ENCODE measurements around the gene GPSM3.
"Not testable (repeated sequence)": the region's sequence is repeated elsewhere in the genome, so short reads cannot be mapped to it uniquely, and the experiment has no call there.

The GPSM3 gene

GRCh38 chr6:32192608-32193039 lies at the start of gene GPSM3:
Gene GPSM3 (minus strand): TSS chr6:32192643. CDS start chr6:32192513, 130 bp downstream.
- no peak for DNase-seq (ENCODE audit: low read depth)

GRCh38 chr6:32240686-32241085 lies 48.2 kb upstream of the GPSM3 start:
- no peak for DNase-seq (ENCODE audit: low read depth)

DNA sequence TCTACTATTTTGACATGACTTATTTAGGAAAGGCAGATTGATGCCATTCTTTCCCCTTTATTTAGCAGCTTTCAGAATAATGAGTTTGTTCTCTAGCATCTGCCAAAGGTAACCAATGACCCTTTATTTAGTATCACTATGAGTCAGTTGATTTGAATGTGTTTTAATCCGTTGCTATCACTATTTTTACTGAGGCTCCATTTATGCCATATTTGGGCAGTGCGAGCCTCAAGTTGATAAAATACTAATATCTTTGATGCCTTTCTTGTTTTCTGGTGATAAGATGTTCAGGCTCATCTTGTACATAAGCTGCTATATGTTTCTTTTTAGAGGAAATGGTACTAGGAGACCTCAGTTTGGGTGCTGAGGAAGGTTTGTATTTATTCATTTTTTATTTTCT lies 47.0 kb upstream of the GPSM3 start:
- DNase-seq (ENCODE audit: low read depth), result no peak

DNA sequence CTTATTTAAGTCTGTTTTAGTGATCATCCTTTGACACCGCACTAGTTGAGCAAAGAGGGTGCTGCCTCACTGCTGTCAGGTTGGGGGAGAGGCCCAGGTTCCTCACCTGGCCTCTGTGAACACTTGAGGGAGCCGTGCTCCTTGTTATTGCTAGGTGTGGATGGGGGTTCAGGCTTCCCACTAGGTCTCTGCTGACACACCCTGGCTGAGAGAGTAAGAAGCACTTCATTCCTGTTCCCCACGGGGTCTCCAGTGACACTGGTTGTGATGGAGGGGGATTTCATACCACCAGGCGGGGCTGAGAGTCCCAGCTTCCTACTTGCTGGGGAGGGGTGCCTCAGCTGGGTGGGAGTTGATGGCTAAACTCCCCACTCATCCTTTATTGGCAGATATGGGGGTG lies 42.5 kb upstream of the GPSM3 start:
- DNase-seq (ENCODE audit: low read depth), result no peak

DNA sequence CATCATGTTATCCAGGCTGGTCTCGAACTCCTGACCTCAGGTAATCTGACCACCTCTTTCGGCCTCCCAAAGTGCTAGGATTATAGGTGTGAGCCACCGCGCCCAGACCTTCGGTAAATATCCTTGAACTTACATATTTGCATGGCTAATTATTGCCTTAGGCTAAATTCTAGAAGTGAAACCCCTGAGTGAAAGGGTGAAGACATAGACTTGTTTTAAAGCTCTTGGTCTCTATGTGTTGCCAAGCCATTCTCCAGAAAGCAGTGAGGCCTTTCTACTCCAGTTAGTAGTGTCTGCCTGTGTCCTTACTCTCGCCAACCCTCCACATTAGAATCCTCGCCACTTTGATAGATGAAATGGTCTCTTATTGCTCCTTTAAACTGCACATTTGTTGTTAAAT lies 34.0 kb upstream of the GPSM3 start:
- DNase-seq (ENCODE audit: low read depth), result no peak

GRCh38 chr6:32224696-32225095 lies 32.3 kb upstream of the GPSM3 start:
- DNase-seq (ENCODE audit: low read depth), result no peak

DNA sequence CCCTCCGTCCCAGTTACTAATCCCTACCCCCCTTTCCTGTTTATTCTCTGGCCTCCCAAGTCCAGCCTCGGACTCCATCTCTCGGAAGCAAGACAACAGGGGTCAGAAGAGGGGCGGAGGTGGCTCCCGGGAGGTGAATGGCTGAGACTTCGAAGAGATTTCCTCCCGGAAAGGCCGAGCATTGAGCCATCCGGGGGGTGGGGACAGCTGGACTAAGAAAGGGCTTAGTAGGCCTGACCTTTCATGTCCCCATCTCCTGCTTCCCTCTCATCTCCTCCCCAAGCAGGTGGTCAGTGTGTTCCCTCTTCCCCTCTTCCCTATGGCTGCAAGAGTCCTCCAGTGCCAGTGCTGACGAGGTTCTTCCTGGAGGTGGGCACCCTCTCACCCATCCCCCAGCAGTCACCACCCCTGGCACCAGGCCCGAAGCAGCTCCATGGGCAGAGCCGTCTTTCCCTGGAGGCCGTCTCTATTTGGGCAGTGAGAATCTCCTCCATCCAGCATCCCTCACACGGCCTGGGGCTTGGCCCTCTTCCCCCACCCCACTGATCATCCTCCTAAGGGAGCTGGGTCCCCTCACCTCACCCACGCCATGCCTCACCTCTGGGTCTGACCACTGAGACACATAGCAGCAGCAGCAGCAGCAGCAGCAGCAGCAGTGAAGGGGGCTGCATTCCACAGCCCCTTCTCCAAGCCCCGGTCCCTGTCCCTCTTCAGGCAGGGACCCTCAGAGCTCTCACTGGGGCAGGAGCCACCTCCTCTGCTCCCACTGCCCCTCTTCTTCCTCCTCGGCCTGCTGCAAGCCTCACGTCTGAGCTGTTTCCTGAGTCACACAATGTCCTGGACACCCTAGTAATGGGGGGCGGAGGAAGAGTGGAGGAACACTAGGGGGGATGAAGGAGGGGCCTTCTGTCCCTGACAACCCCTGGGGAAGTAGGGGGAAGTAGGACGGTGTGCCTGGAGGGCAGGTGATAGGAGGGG lies 31.1 kb upstream of the GPSM3 start, which contains the start of gene NOTCH4:
NOTCH4 (minus strand) TSS at position 810 of the 978 bp plus-strand sequence; CDS start at position 671, 139 bp downstream.
- no peak for DNase-seq (ENCODE audit: low read depth)

GRCh38 chr6:32222333-32223230 lies 30.1 kb upstream of the GPSM3 start:
- DNase-seq (ENCODE audit: low read depth), result no peak

DNA sequence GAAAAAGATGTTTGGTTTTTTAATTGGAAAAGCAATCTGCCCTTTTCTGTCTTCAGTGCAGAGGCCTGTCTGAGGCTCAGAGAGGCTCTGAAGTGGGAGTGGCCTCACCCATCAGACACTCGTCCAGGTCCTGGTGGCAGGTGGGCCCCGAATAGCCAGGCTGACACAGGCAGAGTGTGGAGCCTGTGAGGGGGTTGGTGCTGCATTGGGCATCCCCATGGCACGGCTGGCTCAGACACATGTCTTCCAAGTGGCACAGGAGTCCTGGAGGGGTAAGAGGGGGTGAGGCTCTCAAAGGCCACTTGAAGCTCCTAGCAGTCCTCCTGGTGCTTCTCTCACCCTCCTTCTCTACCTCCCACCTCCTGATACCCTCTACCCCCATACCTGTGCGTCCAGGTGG lies 27.6 kb upstream of the GPSM3 start:
- no peak for DNase-seq (ENCODE audit: low read depth)

GRCh38 chr6:32218167-32218566 lies 25.7 kb upstream of the GPSM3 start:
- DNase-seq (ENCODE audit: low read depth), result no peak

GRCh38 chr6:32216998-32217397 lies 24.6 kb upstream of the GPSM3 start:
- no peak for DNase-seq (ENCODE audit: low read depth)

- DNase-seq (ENCODE audit: low read depth), result no peak
Observed at GRCh38 chr6:32216285-32216684, 23.8 kb upstream of the GPSM3 start.

DNA sequence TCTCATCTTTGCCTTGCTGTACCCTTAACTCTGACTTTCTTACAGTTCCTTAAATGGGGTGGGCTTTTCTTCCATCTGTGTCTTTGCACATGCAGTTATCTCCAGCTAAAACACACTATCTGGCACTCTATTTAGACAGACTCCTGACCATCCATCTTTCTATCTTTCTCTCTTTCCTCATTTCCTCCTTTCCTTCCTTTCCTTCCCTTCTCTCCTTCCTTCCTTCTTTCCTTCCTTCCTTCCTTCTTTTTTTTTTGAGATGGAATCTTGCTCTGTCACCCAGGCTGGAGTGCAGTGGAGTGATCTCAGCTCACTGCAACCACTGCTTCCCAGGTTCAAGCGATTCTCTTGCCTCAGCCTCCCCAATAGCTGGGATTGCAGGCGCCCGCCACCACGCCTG lies 23.2 kb upstream of the GPSM3 start:
- no peak for DNase-seq (ENCODE audit: low read depth)

DNA sequence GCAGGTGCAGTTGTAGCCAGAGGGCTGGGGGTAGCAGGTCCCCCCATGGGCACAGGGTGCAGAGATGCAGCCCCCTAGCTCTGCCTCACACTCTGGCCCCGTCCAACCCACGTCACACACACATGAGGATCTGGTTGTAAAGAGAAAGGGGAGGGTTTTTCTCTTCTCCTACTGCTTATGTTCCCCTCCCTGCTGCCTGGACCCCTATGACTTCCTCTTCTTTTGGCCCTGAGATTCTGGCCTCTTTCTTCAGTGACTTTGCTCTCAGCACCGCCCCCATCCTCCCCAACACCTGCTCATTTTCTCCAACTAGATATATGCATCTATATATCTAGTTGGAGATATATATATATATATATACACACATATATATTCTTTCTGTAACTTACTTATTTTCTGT lies 21.7 kb upstream of the GPSM3 start:
- DNase-seq (ENCODE audit: low read depth), result no peak

- no peak for DNase-seq (ENCODE audit: low read depth)
Observed at GRCh38 chr6:32213649-32214048, 21.2 kb upstream of the GPSM3 start.

GRCh38 chr6:32212076-32212760 lies 19.8 kb upstream of the GPSM3 start:
- no peak for DNase-seq (ENCODE audit: low read depth)

DNA sequence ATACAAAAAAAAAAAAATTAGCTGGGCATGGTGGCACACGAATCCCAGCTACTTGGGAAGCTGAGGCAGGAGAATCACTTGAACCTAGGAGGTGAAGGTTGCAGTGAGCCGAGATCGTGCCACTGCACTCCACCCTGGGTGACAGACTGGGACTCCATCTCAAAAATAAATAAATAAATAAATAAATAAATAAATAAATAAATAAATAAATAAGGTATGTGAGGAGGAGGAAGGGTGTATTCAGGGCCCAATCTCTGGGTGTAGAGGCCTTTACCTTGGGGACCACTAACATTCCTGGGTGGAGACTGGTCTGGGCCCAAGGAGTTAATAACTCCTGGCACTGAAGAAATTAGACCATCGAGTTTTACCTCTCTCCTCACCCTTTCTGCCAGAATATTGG lies 19.0 kb upstream of the GPSM3 start:
- DNase-seq (ENCODE audit: low read depth), result not testable (repeated sequence)

- no peak for DNase-seq (ENCODE audit: low read depth)
Observed at GRCh38 chr6:32210191-32210601, 17.8 kb upstream of the GPSM3 start.

GRCh38 chr6:32208996-32209395 lies 16.6 kb upstream of the GPSM3 start:
- no peak for DNase-seq (ENCODE audit: low read depth)

DNA sequence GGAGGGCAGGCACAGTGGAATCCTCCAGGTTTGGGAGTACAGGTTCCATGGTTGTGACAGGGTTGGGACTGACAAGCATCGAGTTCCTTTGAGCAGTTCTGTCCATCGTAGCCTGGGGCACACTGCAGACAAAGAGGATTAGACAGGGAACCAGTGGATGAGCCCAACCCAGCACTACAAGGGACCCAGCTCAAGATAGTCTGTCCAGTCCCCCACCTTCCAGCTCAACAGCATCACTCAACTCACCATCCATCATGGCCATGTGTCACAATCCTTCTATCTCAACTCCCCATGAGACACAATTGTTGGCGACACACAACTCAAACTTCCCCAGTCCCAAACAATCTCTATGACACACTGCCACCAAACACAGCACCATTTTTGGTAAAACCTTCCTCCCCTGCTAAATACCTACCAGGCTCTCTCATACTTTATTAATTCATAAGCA lies 11.8 kb upstream of the GPSM3 start:
- DNase-seq (ENCODE audit: low read depth), result no peak

- no peak for DNase-seq (ENCODE audit: low read depth)
Observed at GRCh38 chr6:32203426-32204267, 11.2 kb upstream of the GPSM3 start.
